HEK293 (cell line): ENCODE results near the gene ZNF836.

ENCODE experiments used
- CTCF ChIP-seq: fragments of 450-650 bp; formaldehyde crosslinking; IDR thresholded peaks from 2 replicates; pipeline ENCODE4 v1.5.1; 2016; ENCODE audit warnings: missing biosample characterization, missing genetic modification characterization
- HOXA7 ChIP-seq: sonication (generic); formaldehyde crosslinking; IDR thresholded peaks from 2 replicates; pipeline ENCODE4 v1.8.1; 2022; ENCODE audit warnings: missing genetic modification reagents, borderline replicate concordance
- PBX3 ChIP-seq: sonication (generic); formaldehyde crosslinking; IDR thresholded peaks from 2 replicates; pipeline ENCODE4 v1.8.1; 2022; ENCODE audit warnings: mild to moderate bottlenecking, moderate library complexity, missing genetic modification reagents
- SALL2 ChIP-seq: fragments of 450-650 bp; formaldehyde crosslinking; IDR thresholded peaks from 2 replicates; pipeline ENCODE4 v1.5.0; 2017; ENCODE audit warnings: missing biosample characterization, mild to moderate bottlenecking, missing genetic modification characterization, borderline replicate concordance
- SCRT2 ChIP-seq: fragments of 450-650 bp; formaldehyde crosslinking; IDR thresholded peaks from 2 replicates; pipeline ENCODE4 v1.5.1; 2016; ENCODE audit warnings: missing biosample characterization, missing genetic modification characterization
- ZBTB21 ChIP-seq: fragments of 450-650 bp; formaldehyde crosslinking; IDR thresholded peaks from 2 replicates; pipeline ENCODE4 v1.5.1; 2017; ENCODE audit warnings: missing biosample characterization, missing genetic modification characterization
- ZBTB7A ChIP-seq: fragments of 450-650 bp; formaldehyde crosslinking; IDR thresholded peaks from 2 replicates; pipeline ENCODE4 v1.5.1; 2016; ENCODE audit warnings: low read depth, missing biosample characterization, missing genetic modification characterization
- ZNF768 ChIP-seq: fragments of 450-650 bp; formaldehyde crosslinking; IDR thresholded peaks from 2 replicates; pipeline ENCODE4 v1.5.1; 2018; ENCODE audit warnings: missing biosample characterization, mild to moderate bottlenecking, missing genetic modification characterization

GRCh38 chr19:52188822-52189734 lies 17.7 kb upstream of the ZNF836 start:
- TF ChIP-seq PBX3 (CRISPR knock-in tag) (no peak), HOXA7 (no peak), CTCF (no peak), SCRT2 (tag by site-specific recombination) (no peak), ZNF768 (tag by site-specific recombination) (no peak), SALL2 (tag by site-specific recombination) (no peak), ZBTB7A (tag by site-specific recombination) (no peak), ZBTB21 (tag by site-specific recombination) (peak; percentile 72)
